ENCODE measurements around the gene HIVEP3.

Gene HIVEP3

GRCh38 chr1:41486053-41486370 lies 432.7 kb downstream of the HIVEP3 start:
- DNase-seq (ENCODE audit: low spot score) = no peak
- Histone ChIP-seq H3K4me3 (no peak overlapping the region), H3K27ac (no peak overlapping the region)
- no peak for TF ChIP-seq CTCF (IDR thresholded peaks at IDR 0.05)

GRCh38 chr1:41485605-41486004 lies 433.1 kb downstream of the HIVEP3 start:
- no peak overlapping the region for H3K27ac ChIP-seq

GRCh38 chr1:41484402-41485241 lies 434.1 kb downstream of the HIVEP3 start, which contains the start of gene EDN2:
EDN2 (minus strand) TSS chr1:41484683; CDS start chr1:41484601, 82 bp downstream.
- Histone ChIP-seq H3K4me3 (no peak within 1 kb of the TSS), H3K27ac (no peak within 1 kb of the TSS)
- DNase-seq (ENCODE audit: low spot score) = no peak
- TF ChIP-seq CTCF (IDR thresholded peaks at IDR 0.05) = no peak

More at GRCh38 chr1:41485605-41486004, 433.1 kb downstream of the HIVEP3 start:
- no peak for TF ChIP-seq CTCF (IDR thresholded peaks at IDR 0.05)
- no peak overlapping the region for H3K4me3 ChIP-seq
- no peak for DNase-seq (ENCODE audit: low spot score)

GRCh38 chr1:41483960-41484401 lies 434.7 kb downstream of the HIVEP3 start:
- H3K27ac ChIP-seq = no peak overlapping the region
- TF ChIP-seq CTCF (IDR thresholded peaks at IDR 0.05) = no peak
- no peak for DNase-seq (ENCODE audit: low spot score)
- H3K4me3 ChIP-seq = no peak overlapping the region

- TF ChIP-seq CTCF (IDR thresholded peaks at IDR 0.05) = no peak
- H3K27ac ChIP-seq = no peak overlapping the region
- no peak overlapping the region for H3K4me3 ChIP-seq
- no peak for DNase-seq (ENCODE audit: low spot score)
Observed at GRCh38 chr1:41483001-41483850, 435.5 kb downstream of the HIVEP3 start.

- no peak for TF ChIP-seq CTCF (IDR thresholded peaks at IDR 0.05)
- no peak overlapping the region for H3K4me3 ChIP-seq
- no peak for DNase-seq (ENCODE audit: low spot score)
- H3K27ac ChIP-seq = no peak overlapping the region
Observed at GRCh38 chr1:41482001-41482765, 436.5 kb downstream of the HIVEP3 start.

All from coronary artery (tissue), 2 donors.